NCI-H1105 treated with DMSO at 0.1 percent for 48 hours (cell line): ENCODE data around the gene ADAMTS6.

Experiments
- DNase-seq: peaks from one replicate; lab custom pipeline; 2025; lab: John Stamatoyannopoulos, UW

Gene ADAMTS6

GRCh38 chr5:65103756-65104440 is 377.8 kb downstream of the ADAMTS6 start:
- peak; percentile 3 for DNase-seq

DNA sequence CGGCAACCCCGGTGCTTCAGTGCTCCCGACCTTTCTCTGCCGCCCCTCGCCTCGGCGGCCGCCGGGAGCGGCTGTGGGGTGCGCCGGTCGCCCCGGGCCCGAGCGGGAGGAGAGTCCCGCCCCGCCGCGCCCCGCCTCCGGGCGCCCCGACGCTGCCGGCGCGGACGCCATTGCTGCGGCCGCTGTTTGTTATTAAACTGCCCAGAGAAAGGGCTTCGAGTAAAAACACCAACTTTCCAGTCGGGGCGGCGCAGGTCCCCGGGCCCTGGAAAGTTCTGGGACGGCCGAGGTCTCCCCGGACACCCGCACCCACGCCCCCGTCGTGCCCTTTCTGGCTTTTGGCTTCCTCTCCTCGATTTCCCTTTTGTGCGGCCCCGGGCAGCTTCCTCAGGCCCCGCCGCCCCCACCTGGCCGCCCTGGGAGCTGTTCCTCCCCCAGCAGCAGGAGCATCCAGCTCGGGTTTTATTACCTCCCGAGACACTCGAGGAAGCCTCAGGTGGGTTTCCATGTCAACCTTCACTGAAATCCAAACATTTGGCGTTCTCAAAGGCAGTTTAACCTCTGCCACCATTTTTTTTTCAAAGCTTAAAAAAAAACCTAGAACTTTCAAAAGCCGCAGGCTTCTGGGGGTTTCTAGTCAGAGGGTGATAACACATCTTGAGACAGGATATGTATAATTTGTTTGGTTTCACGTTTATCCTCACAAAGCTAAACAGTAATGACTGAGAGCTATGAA is 378.6 kb downstream of the ADAMTS6 start:
- DNase-seq, result peak; percentile 78

DNA sequence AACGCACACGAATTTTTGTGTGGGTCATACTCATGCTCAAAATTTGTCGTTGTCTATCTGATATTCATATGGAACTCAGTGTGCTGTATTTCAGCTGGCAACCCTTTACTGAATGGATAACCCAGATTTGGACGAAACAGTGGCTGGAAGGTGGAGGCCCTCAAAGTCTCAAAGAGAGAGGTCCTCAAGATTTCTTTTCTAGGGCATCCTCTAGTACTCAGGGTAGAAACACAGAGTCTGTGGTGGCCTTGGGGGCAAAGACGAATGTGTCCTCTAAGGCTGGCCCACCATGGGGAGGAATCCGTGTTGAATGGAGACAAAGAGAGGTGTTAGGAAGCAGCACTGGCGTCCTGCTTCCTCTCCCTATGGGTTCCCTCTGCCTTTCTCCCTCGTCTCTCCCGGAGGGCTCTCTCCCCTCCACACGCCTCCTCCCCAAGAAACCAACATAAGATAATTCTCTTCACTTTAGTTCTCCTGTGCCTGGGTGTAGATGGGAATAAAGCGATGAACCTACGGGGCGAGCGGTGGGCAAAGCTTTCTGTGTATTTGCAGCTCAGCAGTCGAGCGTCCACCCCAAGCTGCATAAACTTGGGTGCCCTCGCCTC is 379.2 kb downstream of the ADAMTS6 start:
- DNase-seq, result no peak

DNA sequence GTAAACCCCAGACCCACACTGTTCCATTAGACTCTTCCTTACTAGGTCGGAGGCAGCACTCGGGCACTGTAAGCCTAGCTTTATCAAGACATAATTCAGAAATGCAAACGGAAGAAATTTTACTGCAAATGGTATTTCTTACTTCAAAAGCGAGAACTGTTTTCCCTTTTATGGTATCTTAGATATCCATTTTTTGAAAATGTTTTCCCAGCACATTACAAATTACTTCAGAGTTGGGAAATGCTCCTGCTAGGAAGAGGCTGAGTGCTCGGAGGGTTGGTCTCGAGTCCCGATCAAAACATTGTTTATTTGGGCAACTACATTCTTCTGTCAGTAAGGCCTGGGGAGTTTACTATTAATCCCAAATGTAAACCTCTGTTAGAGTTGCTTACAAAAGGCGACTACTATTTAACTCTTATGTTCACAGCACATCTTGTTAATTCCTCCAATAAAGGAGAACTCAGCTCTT is 380.1 kb downstream of the ADAMTS6 start:
- no peak for DNase-seq

DNA sequence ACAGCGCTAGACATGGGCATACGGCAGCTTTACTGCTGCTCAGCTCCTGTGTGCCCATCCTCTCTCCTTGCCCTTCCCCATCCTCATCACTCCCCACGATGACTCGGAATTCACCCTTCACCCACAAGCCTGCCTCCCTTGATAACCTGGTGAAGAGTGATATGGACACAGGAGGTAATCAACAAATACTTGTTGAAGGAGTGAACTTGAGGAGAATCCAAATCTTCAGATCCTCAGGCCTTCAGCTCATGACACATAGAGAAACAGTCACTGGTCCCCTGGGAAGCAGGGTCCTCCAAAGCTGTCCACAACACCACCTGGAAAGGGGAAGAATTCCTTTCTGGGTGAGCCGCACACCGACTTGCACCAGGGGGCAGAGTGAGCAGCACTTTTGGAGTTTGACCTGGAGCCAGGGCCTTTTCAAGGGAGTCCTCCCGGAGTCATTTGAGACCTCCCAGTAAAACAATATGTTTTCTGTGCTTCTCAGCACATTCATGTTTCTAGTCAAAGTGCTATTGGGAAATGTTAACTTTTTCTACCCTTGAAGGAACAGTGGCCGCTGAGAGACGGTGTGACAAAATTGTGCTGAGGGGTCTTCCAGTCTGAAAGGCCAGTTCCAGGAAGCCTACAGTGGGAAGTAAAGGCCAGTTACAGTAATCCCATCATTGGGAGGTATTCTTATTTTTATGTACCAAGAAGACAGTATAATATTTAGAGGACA is 380.6 kb downstream of the ADAMTS6 start:
- peak; percentile 49 for DNase-seq
